ENCODE results near the gene COL9A3. TPM values are rescaled to one million over a fixed set of nuclear protein-coding genes. Genes with fewer than 3 reads are reported as not detected.

Gene COL9A3
- total RNA-seq, 1 donor from 2014 or later = 1.8 TPM

GRCh38 chr20:62816031-62816883, 593 bp upstream of the COL9A3 start:
- no peaks in the 10 kb centered on the region for H3K36me3 Mint-ChIP-seq (ENCODE audit: low read depth, unreplicated experiment)
- peaks cover 4% of the 10 kb centered on the region for H3K27me3 Mint-ChIP-seq (ENCODE audit: unreplicated experiment)
- DNase-seq (ENCODE audit: low spot score) = no peak

GRCh38 chr20:62817975-62818591, 1.2 kb downstream of the COL9A3 start:
- DNase-seq (ENCODE audit: low spot score) = no peak
- TF ChIP-seq CTCF (IDR thresholded peaks at IDR 0.05; ENCODE audit: unreplicated experiment) = no peak
- H3K36me3 Mint-ChIP-seq (ENCODE audit: low read depth, unreplicated experiment) = no peaks in the 10 kb centered on the region
- no peaks in the 10 kb centered on the region for H3K9me3 Mint-ChIP-seq (ENCODE audit: unreplicated experiment)
- H3K27ac Mint-ChIP-seq (ENCODE audit: unreplicated experiment) = no peak overlapping the region
- H3K27me3 Mint-ChIP-seq (ENCODE audit: unreplicated experiment) = peaks cover 7% of the 10 kb centered on the region
- H3K4me1 Mint-ChIP-seq (ENCODE audit: unreplicated experiment) = no peaks in the 10 kb centered on the region
- H3K4me3 Mint-ChIP-seq (ENCODE audit: unreplicated experiment) = no peak overlapping the region

More at GRCh38 chr20:62816031-62816883, 593 bp upstream of the COL9A3 start:
- Mint-ChIP-seq H3K4me1 (ENCODE audit: unreplicated experiment) (no peaks in the 10 kb centered on the region), H3K27ac (ENCODE audit: unreplicated experiment) (no peak overlapping the region), H3K9me3 (ENCODE audit: unreplicated experiment) (no peaks in the 10 kb centered on the region), H3K4me3 (ENCODE audit: unreplicated experiment) (no peak overlapping the region)
- no peak for TF ChIP-seq CTCF (IDR thresholded peaks at IDR 0.05; ENCODE audit: unreplicated experiment)

GRCh38 chr20:62818592-62819493, 2.0 kb downstream of the COL9A3 start:
- no peak overlapping the region for H3K4me3 Mint-ChIP-seq (ENCODE audit: unreplicated experiment)
- DNase-seq (ENCODE audit: low spot score) = no peak
- no peaks in the 10 kb centered on the region for H3K36me3 Mint-ChIP-seq (ENCODE audit: low read depth, unreplicated experiment)
- H3K9me3 Mint-ChIP-seq (ENCODE audit: unreplicated experiment) = no peaks in the 10 kb centered on the region
- TF ChIP-seq CTCF (IDR thresholded peaks at IDR 0.05; ENCODE audit: unreplicated experiment) = no peak
- no peak overlapping the region for H3K27ac Mint-ChIP-seq (ENCODE audit: unreplicated experiment)
- H3K27me3 Mint-ChIP-seq (ENCODE audit: unreplicated experiment) = peaks cover 8% of the 10 kb centered on the region
- no peaks in the 10 kb centered on the region for H3K4me1 Mint-ChIP-seq (ENCODE audit: unreplicated experiment)

- no peaks in the 10 kb centered on the region for H3K4me1 Mint-ChIP-seq (ENCODE audit: unreplicated experiment)
Observed at GRCh38 chr20:62819494-62820174, 2.8 kb downstream of the COL9A3 start.

More at GRCh38 chr20:62819494-62820174, 2.8 kb downstream of the COL9A3 start:
- Mint-ChIP-seq H3K36me3 (ENCODE audit: low read depth, unreplicated experiment) (no peaks in the 10 kb centered on the region), H3K27ac (ENCODE audit: unreplicated experiment) (no peak overlapping the region), H3K4me3 (ENCODE audit: unreplicated experiment) (no peak overlapping the region), H3K27me3 (ENCODE audit: unreplicated experiment) (peaks cover 8% of the 10 kb centered on the region), H3K9me3 (ENCODE audit: unreplicated experiment) (no peaks in the 10 kb centered on the region)
- no peak for DNase-seq (ENCODE audit: low spot score)
- TF ChIP-seq CTCF (IDR thresholded peaks at IDR 0.05; ENCODE audit: unreplicated experiment) = no peak

All from endothelial cell (in vitro differentiated cells).